Measurements from ENCODE around the gene DNM2.

GRCh38 chr19:10800488-10800887 lies 82.6 kb downstream of the DNM2 start:
- TF ChIP-seq POLR2AphosphoS5 (IDR thresholded peaks at IDR 0.05; ENCODE audit: low read depth, low read length) = no peak
- TF ChIP-seq REST (IDR thresholded peaks at IDR 0.05; ENCODE audit: insufficient read depth in 1 of 2, low read depth in 2 of 2, low read length in 2 of 2) = no peak
